Keratinocyte (primary cell): ENCODE measurements around the gene TCTN2. TPM values are rescaled to one million over a fixed set of nuclear protein-coding genes. Genes with fewer than 3 reads are reported as not detected.

Source experiments
- DNase-seq: peaks from one replicate; pipeline ENCODE4 v3.0.0-alpha.2; 2011; ENCODE audit warnings: low read depth, missing footprints, low spot score
- FAIRE-seq: peaks from 2 replicates; lab custom pipeline; 2011; peaks lifted over from hg19 to GRCh38; lab: Jason Lieb, UNC
- H2AFZ ChIP-seq: 2 replicates; pipeline ENCODE4 v1.6.0; 2012; ENCODE audit warnings: low read length, control low read depth, inconsistent platforms; ENCODE audit not compliant: control insufficient read depth
- H3K27ac ChIP-seq: 2 replicates; pipeline ENCODE4 v1.5.1; 2011; ENCODE audit warnings: low read length; ENCODE audit not compliant: control insufficient read depth, insufficient read depth
- H3K27me3 ChIP-seq: 3 replicates; pipeline ENCODE4 v1.6.0; 2011; ENCODE audit warnings: low read length; ENCODE audit not compliant: control insufficient read depth, insufficient read depth; ENCODE audit errors: extremely low read depth
- H3K36me3 ChIP-seq, 2 experiments: 2 replicates in 1 of 2; 3 replicates in 1 of 2; pipeline ENCODE4 v1.5.1; 2011; ENCODE audit warnings: low read length in 2 of 2, mild to moderate bottlenecking in 1 of 2; ENCODE audit not compliant: control insufficient read depth in 2 of 2, insufficient read depth in 2 of 2; ENCODE audit errors: extremely low read depth in 1 of 2
- H3K4me1 ChIP-seq: 3 replicates; pipeline ENCODE4 v1.5.1; 2011; ENCODE audit warnings: low read length; ENCODE audit not compliant: control insufficient read depth, insufficient read depth; ENCODE audit errors: extremely low read depth
- H3K4me2 ChIP-seq: 3 replicates; pipeline ENCODE4 v1.6.0; 2011; ENCODE audit warnings: low read depth, low read length; ENCODE audit not compliant: control insufficient read depth, insufficient read depth; ENCODE audit errors: extremely low read depth
- H3K4me3 ChIP-seq, 3 experiments: fragments of 200-600 bp in 1 of 3; sonication (generic) in 1 of 3; 2 replicates in 2 of 3; 3 replicates in 1 of 3; pipeline ENCODE4 v1.5.1; 2011 to 2016; ENCODE audit warnings: low read length in 3 of 3, mild to moderate bottlenecking in 3 of 3, control low read depth in 2 of 3, inconsistent platforms in 1 of 3, low read depth in 1 of 3, mixed read lengths in 1 of 3, mixed run types in 1 of 3, moderate library complexity in 1 of 3; ENCODE audit not compliant: control insufficient read depth in 2 of 3, insufficient read depth in 2 of 3; ENCODE audit errors: extremely low read depth in 1 of 3
- H3K79me2 ChIP-seq: 2 replicates; pipeline ENCODE4 v1.6.0; 2012; ENCODE audit warnings: low read length; ENCODE audit not compliant: control insufficient read depth, insufficient read depth
- H3K9ac ChIP-seq: 3 replicates; pipeline ENCODE4 v1.6.0; 2011; ENCODE audit warnings: low read length; ENCODE audit not compliant: control insufficient read depth, insufficient read depth; ENCODE audit errors: extremely low read depth
- H3K9me1 ChIP-seq: 3 replicates; pipeline ENCODE4 v1.6.0; 2011; ENCODE audit warnings: low read length; ENCODE audit not compliant: control insufficient read depth, insufficient read depth; ENCODE audit errors: extremely low read depth
- H3K9me3 ChIP-seq: 2 replicates; pipeline ENCODE4 v1.5.1; 2012; ENCODE audit warnings: low read depth, low read length; ENCODE audit not compliant: control insufficient read depth
- H4K20me1 ChIP-seq: 3 replicates; pipeline ENCODE4 v1.6.0; 2011; ENCODE audit warnings: low read length; ENCODE audit not compliant: control insufficient read depth, insufficient read depth; ENCODE audit errors: extremely low read depth
- EZH2 ChIP-seq: IDR thresholded peaks from one replicate; pipeline ENCODE4 v1.6.1; 2012; ENCODE audit warnings: inconsistent platforms, mild to moderate bottlenecking, low read length, moderate library complexity
- dilution Hi-C: fragments of 300-500 bp; cut with MboI; formaldehyde crosslinking; loops from one replicate; pipeline ENCODE4 v1.7.0; 2020; ENCODE audit warnings: low sequenced_read_pairs; ENCODE audit not compliant: extremely low pct_ligation_motif_present
- polyA plus RNA-seq, 5 experiments: library from polyadenylated mRNA; depleted of rRNA in 3 of 5; stranded (reverse) in 3 of 5; stranded (forward) in 1 of 5; unstranded in 1 of 5; fragments of >200 nt; gene quantifications; 1 replicate in 1 of 5; 2 replicates in 3 of 5; 3 replicates in 1 of 5; pipeline versions ENCODE4 v1.2.1 to v1.2.3, GENCODE V29; 2011 to 2012; ENCODE audit warnings: missing spikeins in 2 of 5, low read depth in 1 of 5, low replicate concordance in 1 of 5
- TF ChIP-seq, protein P1 (sequence below), 3 experiments: IDR thresholded peaks in 1 of 3; conservative IDR thresholded peaks in 1 of 3; optimal IDR thresholded peaks in 1 of 3; 2 replicates in 2 of 3; 3 replicates in 1 of 3; pipeline versions ENCODE3 to v1.5.1; 2011; ENCODE audit warnings: low read length in 3 of 3, mild to moderate bottlenecking in 3 of 3, moderate library complexity in 2 of 3, control low read depth in 1 of 3, inconsistent platforms in 1 of 3; ENCODE audit not compliant: insufficient read depth in 2 of 3; ENCODE audit errors: extremely low read depth in 1 of 3

Gene TCTN2
- polyA plus RNA-seq, 1 donor (not counting 4 experiments of a cell fraction or from before 2014, with no cell fraction given) = 3.2 TPM

DNA sequence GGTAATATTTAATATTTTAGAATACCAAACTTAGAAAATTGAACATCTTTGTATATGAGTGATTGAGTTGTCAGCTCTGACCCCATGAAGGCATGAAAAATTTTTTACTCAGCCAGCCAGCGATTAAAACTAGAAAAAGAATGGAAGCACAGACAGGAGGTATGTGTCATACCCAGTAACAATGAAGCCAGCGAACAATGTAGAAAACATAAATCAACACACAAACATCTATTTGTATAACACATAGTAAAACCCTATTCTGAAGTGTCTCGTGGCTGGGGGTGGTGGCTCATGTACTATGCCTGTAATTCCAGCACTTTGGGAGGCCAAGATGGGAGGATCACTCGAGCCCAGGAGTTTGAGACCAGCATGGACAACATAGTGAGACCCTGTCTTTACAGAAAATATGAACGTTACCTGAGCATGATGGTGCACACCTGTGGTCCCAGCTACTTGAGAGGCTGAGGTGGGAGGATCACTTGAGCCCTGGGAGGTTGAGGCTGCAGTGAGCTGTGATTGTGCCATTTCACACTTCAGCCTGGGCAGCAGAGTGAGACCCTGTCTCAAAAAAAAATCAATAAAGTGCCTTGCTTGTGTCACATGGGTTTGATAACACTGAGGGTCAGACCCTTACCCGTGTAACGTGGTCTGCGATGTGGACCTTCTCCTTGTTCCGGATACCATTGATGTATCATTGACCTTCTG is 5.9 kb downstream of the TCTN2 start:
- no peak for DNase-seq
- H3K27me3 ChIP-seq = no peaks in the 10 kb centered on the region
- H3K9me3 ChIP-seq = no peaks in the 10 kb centered on the region
- no peak overlapping the region for H3K27ac ChIP-seq
- peaks cover 4 to 6% of the 10 kb centered on the region in 2 experiments for H3K36me3 ChIP-seq
- H3K4me2 ChIP-seq = no peak overlapping the region
- dilution Hi-C loops = no loop called here
- no peaks in the 10 kb centered on the region for H3K9me1 ChIP-seq
- H3K4me1 ChIP-seq = peaks cover 1% of the 10 kb centered on the region
- no peak for TF ChIP-seq EZH2
- TF ChIP-seq, protein P1, sequence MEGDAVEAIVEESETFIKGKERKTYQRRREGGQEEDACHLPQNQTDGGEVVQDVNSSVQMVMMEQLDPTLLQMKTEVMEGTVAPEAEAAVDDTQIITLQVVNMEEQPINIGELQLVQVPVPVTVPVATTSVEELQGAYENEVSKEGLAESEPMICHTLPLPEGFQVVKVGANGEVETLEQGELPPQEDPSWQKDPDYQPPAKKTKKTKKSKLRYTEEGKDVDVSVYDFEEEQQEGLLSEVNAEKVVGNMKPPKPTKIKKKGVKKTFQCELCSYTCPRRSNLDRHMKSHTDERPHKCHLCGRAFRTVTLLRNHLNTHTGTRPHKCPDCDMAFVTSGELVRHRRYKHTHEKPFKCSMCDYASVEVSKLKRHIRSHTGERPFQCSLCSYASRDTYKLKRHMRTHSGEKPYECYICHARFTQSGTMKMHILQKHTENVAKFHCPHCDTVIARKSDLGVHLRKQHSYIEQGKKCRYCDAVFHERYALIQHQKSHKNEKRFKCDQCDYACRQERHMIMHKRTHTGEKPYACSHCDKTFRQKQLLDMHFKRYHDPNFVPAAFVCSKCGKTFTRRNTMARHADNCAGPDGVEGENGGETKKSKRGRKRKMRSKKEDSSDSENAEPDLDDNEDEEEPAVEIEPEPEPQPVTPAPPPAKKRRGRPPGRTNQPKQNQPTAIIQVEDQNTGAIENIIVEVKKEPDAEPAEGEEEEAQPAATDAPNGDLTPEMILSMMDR (optimal IDR thresholded peaks at IDR 0.05 in 1 of 3, IDR thresholded peaks at IDR 0.05 in 1 of 3, conservative IDR thresholded peaks at IDR 0.05 in 1 of 3; ENCODE audit: extremely low read depth in 1 of 3, insufficient read depth in 2 of 3, low read length in 3 of 3) = no peak
- no peak for FAIRE-seq
- H3K4me3 ChIP-seq = no peak overlapping the region
- no peaks in the 10 kb centered on the region for H3K79me2 ChIP-seq
- H4K20me1 ChIP-seq = no peaks in the 10 kb centered on the region
- no peak overlapping the region for H2AFZ ChIP-seq
- no peak overlapping the region for H3K9ac ChIP-seq

DNA sequence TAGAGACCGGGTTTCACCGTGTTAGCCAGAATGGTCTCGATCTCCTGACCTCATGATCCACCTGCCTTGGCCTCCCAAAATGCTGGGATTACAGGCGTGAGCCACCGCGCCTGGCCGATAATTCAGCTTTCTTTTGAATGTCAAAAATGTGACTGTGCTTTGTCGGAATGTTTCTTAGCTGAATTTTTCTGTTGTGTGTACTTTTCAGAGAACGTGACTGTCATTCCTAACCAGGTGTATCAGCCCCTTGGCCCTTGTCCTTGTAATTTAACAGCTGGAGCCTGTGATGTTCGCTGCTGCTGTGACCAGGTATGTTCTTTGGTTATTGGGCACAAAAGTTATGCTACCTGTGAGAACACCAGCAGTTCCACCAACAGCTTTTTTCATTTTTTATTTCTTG is 8.1 kb downstream of the TCTN2 start:
- no peak overlapping the region for H2AFZ ChIP-seq
- H3K9me1 ChIP-seq = no peaks in the 10 kb centered on the region
- no peak overlapping the region for H3K27ac ChIP-seq
- FAIRE-seq (no peak), DNase-seq (no peak)
- H3K9me3 ChIP-seq = no peaks in the 10 kb centered on the region
- H3K27me3 ChIP-seq = no peaks in the 10 kb centered on the region
- TF ChIP-seq, protein P1 (optimal IDR thresholded peaks at IDR 0.05 in 1 of 3, IDR thresholded peaks at IDR 0.05 in 1 of 3, conservative IDR thresholded peaks at IDR 0.05 in 1 of 3; ENCODE audit: extremely low read depth in 1 of 3, insufficient read depth in 2 of 3, low read length in 3 of 3) = no peak
- no peak for TF ChIP-seq EZH2
- no peaks in the 10 kb centered on the region for H3K79me2 ChIP-seq
- H3K9ac ChIP-seq = no peak overlapping the region
- H3K36me3 ChIP-seq = peaks cover 4 to 6% of the 10 kb centered on the region in 2 experiments
- no peak overlapping the region for H3K4me2 ChIP-seq
- no peaks in the 10 kb centered on the region for H3K4me1 ChIP-seq
- H4K20me1 ChIP-seq = no peaks in the 10 kb centered on the region
- dilution Hi-C loops = no loop called here
- H3K4me3 ChIP-seq = no peak overlapping the region
